ENCODE data around the gene YES1.

DNA sequence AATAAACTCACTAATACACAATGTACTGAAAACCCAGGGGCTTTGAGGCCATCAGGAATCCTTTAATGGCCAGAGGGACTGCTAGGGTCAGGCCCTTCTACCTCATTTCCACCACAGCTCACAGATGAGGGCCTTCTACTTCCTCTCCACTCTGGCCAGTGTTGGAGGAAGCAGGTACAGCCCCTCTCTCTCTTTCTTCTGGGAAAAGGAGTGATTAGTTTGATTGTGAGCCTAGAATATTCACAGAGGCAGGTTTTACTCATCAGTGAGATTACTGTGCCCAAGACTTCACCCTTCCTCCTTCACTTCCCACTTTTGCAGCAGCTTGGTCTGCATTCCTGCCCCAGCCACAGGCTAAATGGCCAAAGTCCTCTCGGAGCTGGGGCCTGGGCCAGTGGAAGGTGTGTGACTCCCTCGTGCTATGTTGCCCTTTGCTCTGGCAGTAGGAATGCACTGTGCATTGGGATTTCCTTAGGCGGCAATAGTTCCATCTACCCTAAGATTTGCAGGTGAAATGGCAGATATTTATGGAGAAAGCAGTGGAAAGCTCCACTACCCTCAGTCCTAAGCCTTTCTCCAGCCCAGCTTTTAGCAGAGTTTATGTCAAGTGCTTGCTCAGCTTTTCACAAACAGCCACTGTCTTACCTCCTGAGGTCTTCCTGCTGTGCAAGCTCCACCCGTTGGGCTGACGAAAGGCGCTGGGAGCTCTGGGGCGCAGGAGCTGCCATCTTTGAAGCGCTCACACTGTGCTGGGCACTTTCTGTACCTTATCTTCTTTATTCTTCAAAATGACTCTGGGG, 36.2 kb upstream of the YES1 start:
- TF ChIP-seq POLR2AphosphoS5 (IDR thresholded peaks at IDR 0.05) (peak in 2 of 3 donors; percentile 40 to 52), EP300 (IDR thresholded peaks at IDR 0.05) (no peak)
- TF ChIP-seq, protein P1, sequence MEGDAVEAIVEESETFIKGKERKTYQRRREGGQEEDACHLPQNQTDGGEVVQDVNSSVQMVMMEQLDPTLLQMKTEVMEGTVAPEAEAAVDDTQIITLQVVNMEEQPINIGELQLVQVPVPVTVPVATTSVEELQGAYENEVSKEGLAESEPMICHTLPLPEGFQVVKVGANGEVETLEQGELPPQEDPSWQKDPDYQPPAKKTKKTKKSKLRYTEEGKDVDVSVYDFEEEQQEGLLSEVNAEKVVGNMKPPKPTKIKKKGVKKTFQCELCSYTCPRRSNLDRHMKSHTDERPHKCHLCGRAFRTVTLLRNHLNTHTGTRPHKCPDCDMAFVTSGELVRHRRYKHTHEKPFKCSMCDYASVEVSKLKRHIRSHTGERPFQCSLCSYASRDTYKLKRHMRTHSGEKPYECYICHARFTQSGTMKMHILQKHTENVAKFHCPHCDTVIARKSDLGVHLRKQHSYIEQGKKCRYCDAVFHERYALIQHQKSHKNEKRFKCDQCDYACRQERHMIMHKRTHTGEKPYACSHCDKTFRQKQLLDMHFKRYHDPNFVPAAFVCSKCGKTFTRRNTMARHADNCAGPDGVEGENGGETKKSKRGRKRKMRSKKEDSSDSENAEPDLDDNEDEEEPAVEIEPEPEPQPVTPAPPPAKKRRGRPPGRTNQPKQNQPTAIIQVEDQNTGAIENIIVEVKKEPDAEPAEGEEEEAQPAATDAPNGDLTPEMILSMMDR (IDR thresholded peaks at IDR 0.05), result no peak
